ENCODE data around the gene ZFYVE21. TPM values are rescaled to one million over a fixed set of nuclear protein-coding genes. Genes with fewer than 3 reads are reported as not detected.

ZFYVE21 gene
- total and polyA plus RNA-seq, 4 donors = 28.0 to 36.9 (median 30.8) TPM

DNA sequence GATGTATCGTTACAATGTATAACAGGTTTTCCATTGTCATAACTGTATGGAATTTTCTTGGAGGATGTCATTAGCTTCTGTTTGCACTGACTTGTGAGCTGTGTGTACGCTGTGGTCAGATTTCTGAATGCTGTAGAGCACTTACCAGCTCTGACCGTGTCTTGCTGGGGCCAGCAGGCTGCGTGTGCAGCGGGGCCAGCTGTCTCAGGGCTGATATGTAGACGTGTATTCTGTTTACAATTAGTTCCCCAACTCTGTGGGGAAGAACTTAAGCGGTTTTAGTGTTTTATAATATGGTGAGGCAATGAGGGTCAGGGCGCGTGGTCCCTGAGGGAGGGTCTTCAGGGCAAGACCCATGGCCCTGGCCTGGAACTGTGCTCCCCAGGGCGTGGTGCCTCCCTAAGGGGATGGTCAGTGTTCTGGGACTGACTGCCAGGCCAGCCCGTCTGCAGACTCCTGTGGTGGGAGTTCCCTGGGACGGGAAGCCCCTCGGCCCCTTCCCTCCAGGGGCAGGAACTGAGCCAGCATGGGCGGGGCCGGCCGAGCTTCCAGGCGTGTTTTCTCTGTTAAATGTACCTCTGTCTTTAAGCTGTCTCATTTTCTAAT is 19.0 kb upstream of the ZFYVE21 start:
- H3K27me3 ChIP-seq (ENCODE audit: control insufficient read depth in 4 of 4, insufficient read depth in 4 of 4, low read length in 3 of 4) = no peaks in the 10 kb centered on the region
- no peak for DNase-seq (ENCODE audit: low spot score)
- H3K9ac ChIP-seq (ENCODE audit: low read depth in 1 of 2, low read length in 2 of 2) = no peak overlapping the region
- no peak overlapping the region for H3K27ac ChIP-seq (ENCODE audit: low read depth in 1 of 2, low read length in 2 of 2)
- peaks cover 3 to 22% (median 12%) of the 10 kb centered on the region in 4 donors for H3K4me1 ChIP-seq (ENCODE audit: control insufficient read depth in 4 of 4, insufficient read depth in 4 of 4, low read length in 3 of 4)
- TF ChIP-seq NR2F2 (IDR thresholded peaks at IDR 0.05) (peak; percentile 75), GABPA (IDR thresholded peaks at IDR 0.05 in 1 of 2, conservative IDR thresholded peaks at IDR 0.05 in 1 of 2) (no peak)
- WGBS = 60% methylated on average over 17 of the region's 17 CpGs
- H3K4me3 ChIP-seq (ENCODE audit: low read depth in 1 of 3, low read length in 3 of 3) = no peak overlapping the region
- peaks cover 19 to 27% (median 22%) of the 10 kb centered on the region in 4 donors for H3K36me3 ChIP-seq (ENCODE audit: control insufficient read depth in 4 of 4, insufficient read depth in 3 of 4, low read depth in 1 of 4, low read length in 3 of 4)
- no peaks in the 10 kb centered on the region for H3K9me3 ChIP-seq (ENCODE audit: control insufficient read depth in 4 of 4, low read length in 3 of 4)

DNA sequence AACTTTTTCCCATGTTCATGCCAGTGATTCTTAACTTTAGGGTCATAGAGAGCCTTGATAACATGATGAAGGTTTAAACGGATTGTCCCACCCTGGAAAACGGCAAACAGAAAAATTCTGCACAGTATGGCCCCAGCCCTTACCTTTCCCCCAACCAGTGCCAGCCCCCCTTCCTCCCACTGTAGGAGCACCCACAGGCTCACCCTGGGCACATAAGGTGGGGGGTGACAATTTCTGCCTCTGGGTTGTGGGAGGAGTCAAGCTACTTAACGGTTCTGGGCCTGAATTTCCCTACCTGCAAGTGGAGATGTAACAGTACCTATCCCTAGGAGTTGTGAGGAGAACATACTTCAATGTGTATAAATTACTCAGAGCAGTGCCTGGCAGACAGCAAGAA is 18.4 kb upstream of the ZFYVE21 start:
- no peak overlapping the region for H3K9ac ChIP-seq (ENCODE audit: low read depth in 1 of 2, low read length in 2 of 2)
- no peak overlapping the region for H3K4me3 ChIP-seq (ENCODE audit: low read depth in 1 of 3, low read length in 3 of 3)
- H3K4me1 ChIP-seq (ENCODE audit: control insufficient read depth in 4 of 4, insufficient read depth in 4 of 4, low read length in 3 of 4) = peaks cover 3 to 27% (median 12%) of the 10 kb centered on the region in 4 donors
- no peaks in the 10 kb centered on the region for H3K9me3 ChIP-seq (ENCODE audit: control insufficient read depth in 4 of 4, low read length in 3 of 4)
- no peak for TF ChIP-seq JUND (IDR thresholded peaks at IDR 0.05)
- no peak for TF ChIP-seq SP1 (IDR thresholded peaks at IDR 0.05)
- TF ChIP-seq, protein P1, sequence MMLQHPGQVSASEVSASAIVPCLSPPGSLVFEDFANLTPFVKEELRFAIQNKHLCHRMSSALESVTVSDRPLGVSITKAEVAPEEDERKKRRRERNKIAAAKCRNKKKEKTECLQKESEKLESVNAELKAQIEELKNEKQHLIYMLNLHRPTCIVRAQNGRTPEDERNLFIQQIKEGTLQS (IDR thresholded peaks at IDR 0.05) = no peak
- no peak for TF ChIP-seq TAF1 (conservative IDR thresholded peaks at IDR 0.05)
- TF ChIP-seq HNF4G (IDR thresholded peaks at IDR 0.05) = no peak
- TF ChIP-seq HNF4A (conservative IDR thresholded peaks at IDR 0.05) = no peak
- no peak for TF ChIP-seq FOXA2 (IDR thresholded peaks at IDR 0.05)
- TF ChIP-seq, protein P2, sequence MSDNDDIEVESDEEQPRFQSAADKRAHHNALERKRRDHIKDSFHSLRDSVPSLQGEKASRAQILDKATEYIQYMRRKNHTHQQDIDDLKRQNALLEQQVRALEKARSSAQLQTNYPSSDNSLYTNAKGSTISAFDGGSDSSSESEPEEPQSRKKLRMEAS (IDR thresholded peaks at IDR 0.05) = no peak
- TF ChIP-seq NR2F2 (IDR thresholded peaks at IDR 0.05) = no peak
- no peak for TF ChIP-seq RAD21 (IDR thresholded peaks at IDR 0.05)
- TF ChIP-seq, protein P3, sequence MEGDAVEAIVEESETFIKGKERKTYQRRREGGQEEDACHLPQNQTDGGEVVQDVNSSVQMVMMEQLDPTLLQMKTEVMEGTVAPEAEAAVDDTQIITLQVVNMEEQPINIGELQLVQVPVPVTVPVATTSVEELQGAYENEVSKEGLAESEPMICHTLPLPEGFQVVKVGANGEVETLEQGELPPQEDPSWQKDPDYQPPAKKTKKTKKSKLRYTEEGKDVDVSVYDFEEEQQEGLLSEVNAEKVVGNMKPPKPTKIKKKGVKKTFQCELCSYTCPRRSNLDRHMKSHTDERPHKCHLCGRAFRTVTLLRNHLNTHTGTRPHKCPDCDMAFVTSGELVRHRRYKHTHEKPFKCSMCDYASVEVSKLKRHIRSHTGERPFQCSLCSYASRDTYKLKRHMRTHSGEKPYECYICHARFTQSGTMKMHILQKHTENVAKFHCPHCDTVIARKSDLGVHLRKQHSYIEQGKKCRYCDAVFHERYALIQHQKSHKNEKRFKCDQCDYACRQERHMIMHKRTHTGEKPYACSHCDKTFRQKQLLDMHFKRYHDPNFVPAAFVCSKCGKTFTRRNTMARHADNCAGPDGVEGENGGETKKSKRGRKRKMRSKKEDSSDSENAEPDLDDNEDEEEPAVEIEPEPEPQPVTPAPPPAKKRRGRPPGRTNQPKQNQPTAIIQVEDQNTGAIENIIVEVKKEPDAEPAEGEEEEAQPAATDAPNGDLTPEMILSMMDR (IDR thresholded peaks at IDR 0.05; ENCODE audit: low read depth, low read length, missing input control) = no peak
- TF ChIP-seq, protein P4, sequence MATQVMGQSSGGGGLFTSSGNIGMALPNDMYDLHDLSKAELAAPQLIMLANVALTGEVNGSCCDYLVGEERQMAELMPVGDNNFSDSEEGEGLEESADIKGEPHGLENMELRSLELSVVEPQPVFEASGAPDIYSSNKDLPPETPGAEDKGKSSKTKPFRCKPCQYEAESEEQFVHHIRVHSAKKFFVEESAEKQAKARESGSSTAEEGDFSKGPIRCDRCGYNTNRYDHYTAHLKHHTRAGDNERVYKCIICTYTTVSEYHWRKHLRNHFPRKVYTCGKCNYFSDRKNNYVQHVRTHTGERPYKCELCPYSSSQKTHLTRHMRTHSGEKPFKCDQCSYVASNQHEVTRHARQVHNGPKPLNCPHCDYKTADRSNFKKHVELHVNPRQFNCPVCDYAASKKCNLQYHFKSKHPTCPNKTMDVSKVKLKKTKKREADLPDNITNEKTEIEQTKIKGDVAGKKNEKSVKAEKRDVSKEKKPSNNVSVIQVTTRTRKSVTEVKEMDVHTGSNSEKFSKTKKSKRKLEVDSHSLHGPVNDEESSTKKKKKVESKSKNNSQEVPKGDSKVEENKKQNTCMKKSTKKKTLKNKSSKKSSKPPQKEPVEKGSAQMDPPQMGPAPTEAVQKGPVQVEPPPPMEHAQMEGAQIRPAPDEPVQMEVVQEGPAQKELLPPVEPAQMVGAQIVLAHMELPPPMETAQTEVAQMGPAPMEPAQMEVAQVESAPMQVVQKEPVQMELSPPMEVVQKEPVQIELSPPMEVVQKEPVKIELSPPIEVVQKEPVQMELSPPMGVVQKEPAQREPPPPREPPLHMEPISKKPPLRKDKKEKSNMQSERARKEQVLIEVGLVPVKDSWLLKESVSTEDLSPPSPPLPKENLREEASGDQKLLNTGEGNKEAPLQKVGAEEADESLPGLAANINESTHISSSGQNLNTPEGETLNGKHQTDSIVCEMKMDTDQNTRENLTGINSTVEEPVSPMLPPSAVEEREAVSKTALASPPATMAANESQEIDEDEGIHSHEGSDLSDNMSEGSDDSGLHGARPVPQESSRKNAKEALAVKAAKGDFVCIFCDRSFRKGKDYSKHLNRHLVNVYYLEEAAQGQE (IDR thresholded peaks at IDR 0.05) = no peak
- no peak for TF ChIP-seq FOXA1 (IDR thresholded peaks at IDR 0.05)
- TF ChIP-seq ZBTB33 (IDR thresholded peaks at IDR 0.05) = no peak
- no peak for TF ChIP-seq RXRA (IDR thresholded peaks at IDR 0.05)
- no peak for TF ChIP-seq EGR1 (IDR thresholded peaks at IDR 0.05; ENCODE audit: low read depth in 2 of 2)
- TF ChIP-seq YY1 (IDR thresholded peaks at IDR 0.05) = no peak
- no peak for TF ChIP-seq GABPA (IDR thresholded peaks at IDR 0.05 in 1 of 2, conservative IDR thresholded peaks at IDR 0.05 in 1 of 2)
- H3K36me3 ChIP-seq (ENCODE audit: control insufficient read depth in 4 of 4, insufficient read depth in 3 of 4, low read depth in 1 of 4, low read length in 3 of 4) = peaks cover 17 to 25% (median 21%) of the 10 kb centered on the region in 4 donors
- no peaks in the 10 kb centered on the region for H3K27me3 ChIP-seq (ENCODE audit: control insufficient read depth in 4 of 4, insufficient read depth in 4 of 4, low read length in 3 of 4)
- H3K27ac ChIP-seq (ENCODE audit: low read depth in 1 of 2, low read length in 2 of 2) = no peak overlapping the region
- DNase-seq (ENCODE audit: low spot score) = no peak
- 62% methylated on average over 3 of the region's 3 CpGs for WGBS

Measured in liver (tissue), 9 donors.